ENCODE measurements around the gene SUSD4. TPM values are rescaled to one million over a fixed set of nuclear protein-coding genes. Genes with fewer than 3 reads are reported as not detected.
A peak's percentile ranks its signal among the peaks of the same experiment; 100 is the strongest.

Gene SUSD4
- total RNA-seq, 1 experiment from 2014 or later: 31.4 TPM

- Mint-ChIP-seq H3K27ac (ENCODE audit: unreplicated experiment) (no peak overlapping the region), H3K4me1 (ENCODE audit: low read depth, unreplicated experiment) (peaks cover 5% of the 10 kb centered on the region), H3K9me3 (ENCODE audit: unreplicated experiment) (peaks cover 6% of the 10 kb centered on the region), H3K36me3 (ENCODE audit: insufficient read depth, unreplicated experiment) (peaks cover under 1% of the 10 kb centered on the region), H3K27me3 (ENCODE audit: insufficient read depth, unreplicated experiment) (no peaks in the 10 kb centered on the region), H3K4me3 (ENCODE audit: unreplicated experiment) (no peak overlapping the region)
- ChIA-PET POLR2A (no interaction called here), CTCF (no interaction called here)
- DNase-seq: no peak
- Histone ChIP-seq H3K36me3 (ENCODE audit: control insufficient read depth, insufficient read depth, low read length) (no peaks in the 10 kb centered on the region; the same call in 1 of the 2 replicates), H3K4me1 (no peaks in the 10 kb centered on the region), H3K9me3 (no peaks in the 10 kb centered on the region), H3K4me3 (ENCODE audit: low read depth, low read length) (no peak overlapping the region), H3K27me3 (replicated peaks; ENCODE audit: control insufficient read depth, insufficient read depth, low read length) (no peaks in the 10 kb centered on the region)
- BruUV-seq (replicated peaks): no TSS peak
- TF ChIP-seq CTCF (IDR thresholded peaks at IDR 0.05; ENCODE audit: insufficient read depth in 1 of 2, low read depth in 1 of 2, low read length in 1 of 2, severe bottlenecking in 1 of 2, unreplicated experiment in 1 of 2): no peak
- intact Hi-C loops (cut with micrococcal nuclease; ENCODE audit: unreplicated experiment): no loop called here
Observed at GRCh38 chr1:223290397-223290796, 73.6 kb downstream of the SUSD4 start.

DNA sequence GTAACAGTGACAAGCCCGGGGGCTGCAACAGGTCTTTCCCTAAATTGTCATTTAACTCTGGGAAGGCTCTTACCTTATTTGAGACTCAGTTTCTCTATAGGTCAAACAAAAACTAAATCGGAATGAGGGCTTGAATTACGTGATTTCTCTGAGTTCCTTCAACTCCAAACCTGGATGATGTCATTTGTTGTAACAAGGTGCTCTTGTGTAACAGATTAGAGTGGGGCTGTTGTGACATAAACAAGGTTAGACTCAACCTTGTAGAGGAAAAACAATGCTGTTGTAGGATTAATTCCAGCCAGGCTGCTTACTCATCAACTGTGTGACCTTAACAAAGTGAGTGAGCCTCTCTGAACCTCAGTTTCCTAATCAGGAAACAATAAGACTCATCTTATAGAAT lies 74.4 kb downstream of the SUSD4 start:
- Mint-ChIP-seq H3K27me3 (ENCODE audit: insufficient read depth, unreplicated experiment) (no peaks in the 10 kb centered on the region), H3K9me3 (ENCODE audit: unreplicated experiment) (peaks cover 14% of the 10 kb centered on the region), H3K4me1 (ENCODE audit: low read depth, unreplicated experiment) (peaks cover 5% of the 10 kb centered on the region), H3K27ac (ENCODE audit: unreplicated experiment) (no peak overlapping the region), H3K4me3 (ENCODE audit: unreplicated experiment) (no peak overlapping the region), H3K36me3 (ENCODE audit: insufficient read depth, unreplicated experiment) (peaks cover 4% of the 10 kb centered on the region)
- no peak for TF ChIP-seq CTCF (IDR thresholded peaks at IDR 0.05; ENCODE audit: insufficient read depth in 1 of 2, low read depth in 1 of 2, low read length in 1 of 2, severe bottlenecking in 1 of 2, unreplicated experiment in 1 of 2)
- Histone ChIP-seq H3K4me1 (no peaks in the 10 kb centered on the region), H3K4me3 (ENCODE audit: low read depth, low read length) (no peak overlapping the region), H3K27me3 (replicated peaks; ENCODE audit: control insufficient read depth, insufficient read depth, low read length) (no peaks in the 10 kb centered on the region), H3K9me3 (no peaks in the 10 kb centered on the region), H3K36me3 (ENCODE audit: control insufficient read depth, insufficient read depth, low read length) (no peaks in the 10 kb centered on the region; the same call in 1 of the 2 replicates)
- intact Hi-C loops (cut with micrococcal nuclease; ENCODE audit: unreplicated experiment): no loop called here
- no TSS peak for BruUV-seq (replicated peaks)
- POLR2A ChIA-PET: no interaction called here
- no peak for DNase-seq
- CTCF ChIA-PET: no interaction called here

- Histone ChIP-seq H3K27me3 (replicated peaks; ENCODE audit: control insufficient read depth, insufficient read depth, low read length) (no peaks in the 10 kb centered on the region), H3K9me3 (no peaks in the 10 kb centered on the region), H3K4me1 (no peaks in the 10 kb centered on the region), H3K36me3 (ENCODE audit: control insufficient read depth, insufficient read depth, low read length) (no peaks in the 10 kb centered on the region; the same call in 1 of the 2 replicates), H3K4me3 (ENCODE audit: low read depth, low read length) (no peak overlapping the region)
- peaks cover 4% of the 10 kb centered on the region for H3K36me3 Mint-ChIP-seq (ENCODE audit: insufficient read depth, unreplicated experiment)
- H3K27ac Mint-ChIP-seq (ENCODE audit: unreplicated experiment): peak overlapping the region; percentile 28
- H3K9me3 Mint-ChIP-seq (ENCODE audit: unreplicated experiment): peaks cover 17% of the 10 kb centered on the region
- no peak overlapping the region for H3K4me3 Mint-ChIP-seq (ENCODE audit: unreplicated experiment)
- intact Hi-C loops (cut with micrococcal nuclease; ENCODE audit: unreplicated experiment): no loop called here
- TF ChIP-seq CTCF (IDR thresholded peaks at IDR 0.05; ENCODE audit: insufficient read depth in 1 of 2, low read depth in 1 of 2, low read length in 1 of 2, severe bottlenecking in 1 of 2, unreplicated experiment in 1 of 2): no peak
- DNase-seq: no peak
- ChIA-PET CTCF (interaction anchor here (0.7 kb wide), 1 partner anchor 113 kb away, joined by 4 read pairs; no protein-coding TSS in a partner anchor), POLR2A (no interaction called here)
- BruUV-seq (replicated peaks): no TSS peak
- no peaks in the 10 kb centered on the region for H3K27me3 Mint-ChIP-seq (ENCODE audit: insufficient read depth, unreplicated experiment)
- H3K4me1 Mint-ChIP-seq (ENCODE audit: low read depth, unreplicated experiment): peaks cover 5% of the 10 kb centered on the region
Observed at GRCh38 chr1:223288826-223289225, 75.2 kb downstream of the SUSD4 start.

Measured in Caco-2 (cell line).